ENCODE measurements around the gene NOXA1.

The NOXA1 gene

GRCh38 chr9:137428841-137429545 lies 5.8 kb downstream of the NOXA1 start:
- DNase-seq: no peak

- no peak for DNase-seq
Measured at GRCh38 chr9:137429546-137429890, 6.3 kb downstream of the NOXA1 start.

- DNase-seq: no peak
Measured at GRCh38 chr9:137429974-137430722, 7.0 kb downstream of the NOXA1 start.

- DNase-seq: no peak
Measured at GRCh38 chr9:137430723-137431415, 7.7 kb downstream of the NOXA1 start.

GRCh38 chr9:137431416-137431931 lies 8.3 kb downstream of the NOXA1 start:
- DNase-seq: no peak

- no peak for DNase-seq
Measured at GRCh38 chr9:137432687-137433348, 9.6 kb downstream of the NOXA1 start.

- DNase-seq: no peak
Measured at GRCh38 chr9:137433349-137433915, 10.2 kb downstream of the NOXA1 start.

- DNase-seq: no peak
Measured at GRCh38 chr9:137433916-137434431, 10.8 kb downstream of the NOXA1 start.

GRCh38 chr9:137434498-137435380 lies 11.5 kb downstream of the NOXA1 start:
- no peak for DNase-seq

- DNase-seq: no peak
Measured at GRCh38 chr9:137435381-137435891, 12.2 kb downstream of the NOXA1 start.

- DNase-seq: no peak
Measured at GRCh38 chr9:137435980-137436760, 13.0 kb downstream of the NOXA1 start.

- no peak for DNase-seq
Measured at GRCh38 chr9:137436761-137437600, 13.8 kb downstream of the NOXA1 start.

- DNase-seq: no peak
Measured at GRCh38 chr9:137437691-137438590, 14.7 kb downstream of the NOXA1 start.

GRCh38 chr9:137438591-137439157 lies 15.5 kb downstream of the NOXA1 start:
- no peak for DNase-seq

- DNase-seq: no peak
Measured at GRCh38 chr9:137439158-137439714, 16.0 kb downstream of the NOXA1 start.

- no peak for DNase-seq
Measured at GRCh38 chr9:137441289-137441934, 18.2 kb downstream of the NOXA1 start, which contains the start of gene ENTPD8. TSS of gene ENTPD8 (minus strand) at chr9:137441357. CDS start at chr9:137438285, 3,072 bp downstream.

GRCh38 chr9:137441935-137442321 lies 18.7 kb downstream of the NOXA1 start:
- no peak for DNase-seq
